Limb (tissue), 2 donors: ENCODE measurements around the gene PURB.
"Not testable (repeated sequence)": the region's sequence is repeated elsewhere in the genome, so short reads cannot be mapped to it uniquely, and the experiment has no call there.

Experiments
- DNase-seq, 2 donors: peaks; one replicate each; pipeline ENCODE4 v3.0.0-alpha.2; 2016; ENCODE audit errors: extremely low spot score in 2 of 2

The PURB gene

DNA sequence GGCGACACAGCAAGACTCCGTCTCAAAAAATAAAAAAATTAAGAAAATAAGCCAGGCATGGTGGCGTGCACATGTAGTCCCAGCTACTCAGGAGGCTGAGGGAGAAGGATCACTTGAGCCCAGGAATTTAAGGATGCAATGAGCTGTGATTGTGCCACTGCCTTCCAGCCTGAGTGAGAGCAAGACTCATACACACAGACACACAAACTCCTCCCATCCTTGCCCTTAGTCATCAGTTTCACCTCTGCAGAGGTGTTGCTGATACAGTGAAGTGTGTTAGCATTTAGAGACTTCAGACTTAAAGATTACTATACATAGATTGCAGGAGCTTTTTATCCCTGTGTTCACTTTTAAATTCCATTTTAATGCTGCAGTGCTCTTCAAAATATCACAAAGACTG lies 31.9 kb downstream of the PURB start:
- DNase-seq, result no peak

DNA sequence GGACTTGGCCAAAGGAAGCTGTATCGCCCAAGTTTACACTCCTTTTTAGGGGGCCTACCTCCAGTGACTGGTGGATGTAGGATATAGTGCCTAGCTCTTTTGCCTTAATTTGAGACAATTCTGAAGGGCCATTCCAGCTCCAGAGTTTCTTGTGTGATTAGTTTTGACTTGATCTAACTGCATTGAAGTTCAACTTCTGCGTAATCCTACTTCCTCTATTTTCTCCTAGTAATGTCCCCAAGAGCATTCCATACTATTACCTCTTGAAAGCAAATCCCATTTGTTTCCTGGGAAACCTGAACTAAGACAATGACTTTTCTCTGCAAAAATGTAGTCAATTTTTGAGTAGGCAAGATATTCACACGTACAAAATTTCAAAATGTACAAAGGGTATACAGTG lies 32.7 kb downstream of the PURB start:
- no peak for DNase-seq

DNA sequence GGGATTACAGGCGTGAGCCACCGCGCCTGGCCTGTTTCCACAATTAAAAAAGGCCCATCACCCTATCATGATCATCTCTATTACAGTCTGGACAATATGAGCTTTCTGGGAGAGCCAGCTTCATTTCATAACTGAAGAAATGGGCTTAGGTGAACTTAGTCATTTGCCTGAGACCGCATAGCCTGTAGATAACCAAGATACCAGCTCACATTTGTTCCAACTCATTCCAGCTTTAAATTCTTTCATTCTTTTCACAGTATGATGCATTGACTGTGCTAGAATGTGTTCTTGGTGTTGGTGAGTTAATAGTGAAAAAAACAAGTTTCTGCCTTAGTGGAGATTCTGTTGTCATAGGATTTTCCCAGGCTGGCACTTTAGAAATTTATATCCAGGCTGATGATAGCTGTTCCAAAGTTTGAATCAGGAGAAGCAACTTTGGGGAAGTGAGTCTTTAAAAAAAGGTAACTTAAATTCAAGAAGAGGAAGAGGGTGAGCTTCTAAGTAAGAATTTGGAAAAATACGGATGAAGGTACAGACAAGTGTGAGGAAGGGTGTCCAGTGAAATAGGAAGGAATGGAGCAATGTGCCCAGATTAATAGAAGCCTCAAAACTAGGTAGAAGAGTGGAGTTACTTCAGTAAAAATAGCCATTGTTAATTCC lies 35.3 kb downstream of the PURB start:
- DNase-seq, result no peak

DNA sequence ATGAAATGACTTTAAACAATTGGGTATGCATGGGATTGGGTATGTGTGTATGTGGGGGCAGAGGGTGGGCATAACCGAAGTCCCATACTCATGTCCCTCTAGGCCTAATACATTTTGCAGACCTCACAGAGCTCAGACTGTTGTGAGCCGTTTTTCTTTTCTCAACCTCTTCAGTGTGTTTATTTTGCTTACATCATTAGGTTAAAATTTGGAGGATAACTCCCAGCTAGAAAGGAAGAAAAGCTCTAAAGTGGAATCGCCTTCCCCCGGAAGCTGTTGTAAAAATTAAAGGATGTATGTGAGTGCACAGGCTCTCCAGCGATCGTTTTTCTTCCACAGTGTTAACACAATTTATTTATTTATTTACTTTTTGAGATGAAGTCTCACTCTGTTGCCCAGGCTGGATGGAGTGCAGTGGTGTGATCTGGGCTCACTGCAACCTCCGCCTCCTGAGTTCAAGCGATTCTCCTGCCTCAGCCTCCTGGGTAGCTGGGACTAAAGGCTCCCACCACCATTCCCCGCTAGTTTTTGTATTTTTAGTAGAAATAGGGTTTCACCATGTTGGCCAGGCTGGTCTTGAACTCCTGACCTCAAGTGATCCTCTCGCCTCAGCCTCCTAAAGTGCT lies 36.0 kb downstream of the PURB start:
- no peak for DNase-seq

DNA sequence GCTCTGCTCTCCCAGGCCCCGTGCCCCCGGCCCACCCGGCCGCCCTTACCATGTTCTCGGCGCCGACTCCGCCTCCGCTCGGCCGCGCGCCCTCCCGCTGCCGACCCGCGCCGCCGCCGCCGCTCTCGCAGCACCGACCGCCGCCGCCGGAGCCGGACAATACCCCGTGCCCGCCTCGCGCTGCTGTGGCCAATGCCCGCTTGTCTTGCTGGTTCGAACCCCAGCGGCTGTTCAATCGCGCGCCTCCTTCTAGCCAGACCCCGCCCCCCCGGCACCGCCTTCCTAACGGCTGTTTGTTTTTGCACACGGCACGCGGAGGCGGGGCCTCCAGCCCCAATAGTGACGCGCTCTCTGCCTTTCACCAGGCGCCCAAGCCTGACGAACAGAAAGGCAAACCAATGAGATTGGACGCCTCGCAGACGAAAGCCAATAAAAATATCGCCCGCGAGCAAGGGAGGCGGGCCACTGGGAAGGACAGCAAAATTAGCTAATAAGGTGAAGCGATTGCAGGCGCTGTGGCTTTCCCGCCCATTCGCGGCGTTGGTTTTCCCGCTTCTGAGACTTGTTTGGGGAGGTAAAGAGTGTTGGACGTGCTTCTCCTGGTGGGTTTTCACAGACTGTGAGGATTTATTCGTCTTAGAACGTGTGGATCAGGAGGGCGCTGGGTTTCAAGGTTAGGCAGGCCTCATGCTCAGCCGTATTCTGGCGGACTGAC lies 37.3 kb downstream of the PURB start, which contains the start of gene H2AZ2:
Gene H2AZ2 (minus strand): TSS at position 168 of the 715 bp plus-strand sequence. CDS start 116 bp downstream, at position 52.
- DNase-seq, result peak; percentile 99 to 100

DNA sequence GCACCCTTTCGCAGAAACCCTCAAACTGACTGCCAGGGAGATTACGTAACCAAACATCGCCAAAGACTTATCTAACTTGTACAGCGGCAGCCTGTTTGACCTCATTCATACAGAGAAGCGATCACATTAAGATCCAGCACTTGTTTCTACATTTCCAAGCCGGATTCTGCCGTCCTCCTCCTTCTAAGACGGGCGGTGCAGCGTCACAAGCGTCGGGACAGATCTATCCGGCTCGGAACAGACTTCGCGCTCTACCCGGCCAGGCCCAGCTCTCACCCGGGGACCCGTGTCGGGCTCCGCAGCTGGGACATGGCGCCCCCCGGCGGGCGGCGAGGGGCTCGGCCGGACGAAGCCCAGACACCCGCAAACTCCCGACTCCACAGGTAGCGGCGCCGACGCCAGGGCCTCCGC lies 37.8 kb downstream of the PURB start:
- DNase-seq, result peak; percentile 92 to 95

DNA sequence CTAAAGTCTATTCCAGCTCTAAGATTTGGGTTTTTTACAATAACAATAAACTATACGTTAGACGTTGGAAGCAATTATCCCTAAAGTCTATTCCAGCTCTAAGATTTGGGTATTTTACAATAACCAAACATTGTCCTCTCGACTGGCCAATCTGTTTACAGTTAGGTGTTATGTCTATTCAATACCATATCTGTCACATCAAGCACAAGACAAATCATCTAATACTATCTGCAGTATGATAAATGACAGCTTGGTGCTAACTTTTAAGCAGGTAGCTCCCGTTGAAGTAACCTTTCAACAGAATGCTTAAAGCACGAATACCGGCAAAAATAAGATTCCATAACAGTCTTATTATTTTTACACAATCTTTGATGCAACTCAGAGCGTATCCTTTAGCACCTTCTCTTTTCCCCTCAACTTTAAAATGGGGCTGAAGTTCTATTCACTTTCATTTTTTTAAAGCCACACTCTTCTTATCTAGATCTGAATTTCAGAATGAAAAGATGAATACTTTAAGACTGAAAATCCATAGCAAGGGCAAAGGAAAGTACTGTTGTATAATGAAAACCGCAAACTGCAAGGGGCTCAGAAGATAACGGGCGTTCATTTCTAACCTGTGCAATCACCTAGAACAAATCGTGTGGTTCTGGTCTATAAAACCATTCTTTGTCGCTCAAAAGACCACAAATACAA lies 38.4 kb downstream of the PURB start:
- no peak for DNase-seq

DNA sequence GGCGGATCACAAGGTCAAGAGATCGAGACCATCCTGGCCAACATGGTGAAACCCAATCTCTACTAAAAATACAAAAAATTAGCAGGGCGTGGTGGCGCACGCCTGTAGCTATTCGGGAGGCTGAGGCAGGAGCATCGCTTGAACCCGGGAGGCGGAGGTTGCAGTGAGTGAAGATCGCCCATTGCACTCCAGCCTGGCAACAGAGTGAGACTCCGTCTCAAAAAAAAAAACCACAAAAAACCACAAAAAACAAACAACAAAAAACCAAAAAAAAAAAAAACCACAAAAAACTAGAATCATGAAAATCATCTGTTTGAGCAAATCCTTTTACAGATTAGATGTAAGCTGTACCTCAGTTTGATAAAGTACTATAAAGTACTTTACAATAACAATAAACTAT lies 38.9 kb downstream of the PURB start:
- not testable (repeated sequence) for DNase-seq

DNA sequence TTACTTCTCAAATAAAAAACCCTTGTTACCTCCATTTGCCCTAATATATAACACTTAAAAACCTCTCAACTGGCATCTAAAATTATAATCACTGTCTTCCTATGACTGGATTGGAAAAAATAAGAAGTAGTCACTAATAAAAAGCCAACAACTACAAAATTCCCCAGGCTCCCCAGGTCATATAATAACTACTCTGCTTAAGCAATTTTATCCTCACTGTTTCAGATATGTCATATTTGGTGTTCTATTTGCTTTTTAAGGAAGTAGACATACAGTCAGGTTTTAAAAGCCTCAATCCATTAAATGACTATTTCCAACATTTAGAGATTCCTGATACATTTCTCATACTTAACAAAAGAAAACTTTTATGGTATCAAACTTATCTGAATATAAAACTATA lies 39.9 kb downstream of the PURB start:
- DNase-seq, result no peak

DNA sequence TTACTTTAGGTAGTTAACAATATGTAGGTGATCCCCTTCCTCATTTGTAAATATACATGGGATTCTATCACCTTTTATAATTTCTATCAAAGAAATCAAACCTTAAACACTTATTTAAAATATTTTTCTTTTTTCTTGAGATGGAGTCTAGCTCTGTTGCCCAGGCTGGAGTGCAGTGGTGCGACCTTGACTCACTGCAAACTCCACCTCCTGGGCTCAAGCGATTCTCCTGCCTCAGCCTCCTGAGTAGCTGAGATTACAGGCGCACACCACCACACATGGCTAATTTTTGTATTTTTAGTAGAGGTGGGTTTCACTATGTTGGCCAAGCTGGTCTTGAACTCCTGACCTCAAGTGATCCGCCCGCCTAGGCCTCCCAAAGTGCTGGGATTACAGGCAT lies 41.9 kb downstream of the PURB start:
- DNase-seq, result not testable (repeated sequence)

DNA sequence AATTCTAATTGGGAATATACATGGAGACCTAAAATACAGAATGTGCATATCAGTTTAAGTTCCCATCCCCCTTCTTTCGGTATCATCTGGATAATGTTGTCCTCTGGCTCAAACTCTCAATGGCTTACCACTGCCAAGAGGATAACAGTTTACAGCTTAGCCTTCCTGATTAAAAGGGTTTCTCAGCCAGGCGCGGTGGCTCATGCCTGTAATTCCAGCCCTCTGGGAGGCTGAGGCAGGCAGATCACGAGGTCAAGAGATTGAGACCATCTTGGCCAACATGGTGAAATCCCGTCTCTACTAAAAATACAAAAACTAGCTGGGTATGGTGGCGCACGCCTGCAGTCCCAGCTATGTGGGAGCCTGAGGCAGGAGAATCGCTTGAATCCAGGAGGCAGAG lies 42.7 kb downstream of the PURB start:
- not testable (repeated sequence) for DNase-seq

DNA sequence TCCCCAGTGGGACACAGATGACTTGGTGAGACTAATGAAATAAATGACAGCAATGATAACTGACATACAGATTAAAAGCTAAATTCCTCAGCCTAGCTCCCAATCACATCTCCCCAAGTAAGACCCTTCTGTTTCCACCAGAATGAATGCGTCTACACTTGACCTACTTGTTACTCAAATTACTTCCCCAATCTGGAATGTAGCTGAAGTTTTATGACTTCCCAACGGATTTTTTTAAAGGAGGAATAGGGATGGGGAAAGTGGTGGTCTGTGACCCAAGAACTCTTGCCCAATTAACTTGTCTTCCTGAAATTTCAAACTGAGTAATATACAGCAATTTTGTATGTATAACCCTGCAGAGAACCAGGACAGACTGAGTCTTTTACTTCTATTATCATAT lies 46.6 kb downstream of the PURB start:
- no peak for DNase-seq

DNA sequence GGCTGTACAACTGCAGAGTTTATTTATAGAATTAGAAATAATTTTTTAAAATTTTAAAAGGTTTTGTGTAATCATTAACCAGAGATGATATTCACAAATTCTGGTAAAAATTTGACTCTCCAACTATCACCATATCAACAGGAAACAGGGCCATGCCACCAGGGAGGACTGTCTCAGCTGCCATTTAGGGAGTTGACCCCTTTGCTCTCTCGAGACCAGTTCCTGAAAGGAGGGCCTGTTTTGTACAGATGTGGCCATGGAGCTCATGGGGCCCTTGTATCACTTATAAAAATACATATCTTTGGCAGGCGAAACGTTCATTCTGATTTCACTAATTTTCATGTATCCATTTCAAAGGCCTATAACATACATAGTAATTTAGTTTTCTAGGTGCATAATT lies 57.8 kb downstream of the PURB start:
- no peak for DNase-seq
